ENCODE measurements around the gene AGAP1.
"Not testable (repeated sequence)": the region's sequence is repeated elsewhere in the genome, so short reads cannot be mapped to it uniquely, and the experiment has no call there.

AGAP1 gene

GRCh38 chr2:236083934-236084333, 590.1 kb downstream of the AGAP1 start:
- DNase-seq (ENCODE audit: low spot score in 2 of 2) (no peak), ATAC-seq (replicated peaks; ENCODE audit: extremely low read depth, poor library complexity, severe bottlenecking) (no peak)
- no peaks in the 10 kb centered on the region for H3K4me1 Mint-ChIP-seq
- H3K27me3 Mint-ChIP-seq = no peaks in the 10 kb centered on the region
- H3K27ac Mint-ChIP-seq (ENCODE audit: low read depth) = no peak overlapping the region
- no peaks in the 10 kb centered on the region for H3K9me3 Mint-ChIP-seq
- no peak overlapping the region for H3K4me3 Mint-ChIP-seq
- peaks cover 2% of the 10 kb centered on the region for H3K36me3 Mint-ChIP-seq (ENCODE audit: insufficient read depth)

GRCh38 chr2:236085211-236085610, 591.4 kb downstream of the AGAP1 start:
- ATAC-seq (replicated peaks; ENCODE audit: extremely low read depth, poor library complexity, severe bottlenecking) (no peak), DNase-seq (ENCODE audit: low spot score in 2 of 2) (no peak)
- Mint-ChIP-seq H3K36me3 (ENCODE audit: insufficient read depth) (peaks cover 3% of the 10 kb centered on the region), H3K27me3 (no peaks in the 10 kb centered on the region), H3K4me1 (no peaks in the 10 kb centered on the region), H3K27ac (ENCODE audit: low read depth) (no peak overlapping the region), H3K4me3 (no peak overlapping the region), H3K9me3 (no peaks in the 10 kb centered on the region)

- no peak overlapping the region for H3K27ac Mint-ChIP-seq (ENCODE audit: low read depth)
- H3K36me3 Mint-ChIP-seq (ENCODE audit: insufficient read depth) = peaks cover 3% of the 10 kb centered on the region
- DNase-seq (ENCODE audit: low spot score in 2 of 2) (no peak), ATAC-seq (replicated peaks; ENCODE audit: extremely low read depth, poor library complexity, severe bottlenecking) (no peak)
- no peaks in the 10 kb centered on the region for H3K27me3 Mint-ChIP-seq
- H3K4me1 Mint-ChIP-seq = no peaks in the 10 kb centered on the region
- H3K4me3 Mint-ChIP-seq = no peak overlapping the region
- no peaks in the 10 kb centered on the region for H3K9me3 Mint-ChIP-seq
Measured at GRCh38 chr2:236085647-236086046, 591.8 kb downstream of the AGAP1 start.

GRCh38 chr2:236086403-236086970, 592.6 kb downstream of the AGAP1 start:
- DNase-seq (ENCODE audit: low spot score in 2 of 2) (no peak), ATAC-seq (replicated peaks; ENCODE audit: extremely low read depth, poor library complexity, severe bottlenecking) (no peak)
- Mint-ChIP-seq H3K4me3 (no peak overlapping the region), H3K4me1 (no peaks in the 10 kb centered on the region), H3K27ac (ENCODE audit: low read depth) (no peak overlapping the region), H3K36me3 (ENCODE audit: insufficient read depth) (peaks cover 2% of the 10 kb centered on the region), H3K9me3 (no peaks in the 10 kb centered on the region), H3K27me3 (no peaks in the 10 kb centered on the region)

- no peak overlapping the region for H3K27ac Mint-ChIP-seq (ENCODE audit: low read depth)
Measured at GRCh38 chr2:236086971-236087465, 593.2 kb downstream of the AGAP1 start.

GRCh38 chr2:236088368-236089057, 594.7 kb downstream of the AGAP1 start:
- Mint-ChIP-seq H3K4me3 (no peak overlapping the region), H3K9me3 (no peaks in the 10 kb centered on the region)
- ATAC-seq (replicated peaks; ENCODE audit: extremely low read depth, poor library complexity, severe bottlenecking) = no peak

More at GRCh38 chr2:236086971-236087465, 593.2 kb downstream of the AGAP1 start:
- DNase-seq (ENCODE audit: low spot score in 2 of 2) (no peak), ATAC-seq (replicated peaks; ENCODE audit: extremely low read depth, poor library complexity, severe bottlenecking) (no peak)
- Mint-ChIP-seq H3K4me1 (no peaks in the 10 kb centered on the region), H3K27me3 (no peaks in the 10 kb centered on the region), H3K9me3 (no peaks in the 10 kb centered on the region), H3K4me3 (no peak overlapping the region), H3K36me3 (ENCODE audit: insufficient read depth) (peaks cover 2% of the 10 kb centered on the region)

GRCh38 chr2:236089271-236090026, 595.6 kb downstream of the AGAP1 start:
- DNase-seq (ENCODE audit: low spot score in 2 of 2) (no peak), ATAC-seq (replicated peaks; ENCODE audit: extremely low read depth, poor library complexity, severe bottlenecking) (no peak)
- Mint-ChIP-seq H3K4me3 (no peak overlapping the region), H3K27me3 (no peaks in the 10 kb centered on the region), H3K27ac (ENCODE audit: low read depth) (no peak overlapping the region), H3K36me3 (ENCODE audit: insufficient read depth) (peaks cover 2% of the 10 kb centered on the region), H3K4me1 (no peaks in the 10 kb centered on the region), H3K9me3 (no peaks in the 10 kb centered on the region)

More at GRCh38 chr2:236088368-236089057, 594.7 kb downstream of the AGAP1 start:
- H3K27me3 Mint-ChIP-seq = no peaks in the 10 kb centered on the region
- H3K4me1 Mint-ChIP-seq = no peaks in the 10 kb centered on the region
- H3K27ac Mint-ChIP-seq (ENCODE audit: low read depth) = no peak overlapping the region
- peaks cover 2% of the 10 kb centered on the region for H3K36me3 Mint-ChIP-seq (ENCODE audit: insufficient read depth)
- DNase-seq (ENCODE audit: low spot score in 2 of 2) = no peak

GRCh38 chr2:236090027-236090382, 596.2 kb downstream of the AGAP1 start:
- Mint-ChIP-seq H3K4me3 (no peak overlapping the region), H3K36me3 (ENCODE audit: insufficient read depth) (peaks cover 2% of the 10 kb centered on the region), H3K9me3 (no peaks in the 10 kb centered on the region), H3K27ac (ENCODE audit: low read depth) (no peak overlapping the region), H3K27me3 (no peaks in the 10 kb centered on the region), H3K4me1 (no peaks in the 10 kb centered on the region)
- DNase-seq (ENCODE audit: low spot score in 2 of 2) (no peak), ATAC-seq (replicated peaks; ENCODE audit: extremely low read depth, poor library complexity, severe bottlenecking) (no peak)

GRCh38 chr2:236090826-236091225, 597.0 kb downstream of the AGAP1 start:
- not testable (repeated sequence) for H3K36me3 Mint-ChIP-seq (ENCODE audit: insufficient read depth)

GRCh38 chr2:236092714-236093113, 598.9 kb downstream of the AGAP1 start:
- Mint-ChIP-seq H3K27me3 (no peaks in the 10 kb centered on the region), H3K4me1 (no peaks in the 10 kb centered on the region), H3K36me3 (ENCODE audit: insufficient read depth) (peaks cover 2% of the 10 kb centered on the region), H3K9me3 (no peaks in the 10 kb centered on the region), H3K4me3 (no peak overlapping the region), H3K27ac (ENCODE audit: low read depth) (no peak overlapping the region)
- DNase-seq (ENCODE audit: low spot score in 2 of 2) = no peak
- no peak for ATAC-seq (replicated peaks; ENCODE audit: extremely low read depth, poor library complexity, severe bottlenecking)

More at GRCh38 chr2:236090826-236091225, 597.0 kb downstream of the AGAP1 start:
- not testable (repeated sequence) for DNase-seq (ENCODE audit: low spot score in 2 of 2); ATAC-seq (replicated peaks; ENCODE audit: extremely low read depth, poor library complexity, severe bottlenecking); H3K4me1 Mint-ChIP-seq; H3K27ac Mint-ChIP-seq (ENCODE audit: low read depth); H3K4me3 Mint-ChIP-seq; H3K9me3 Mint-ChIP-seq; H3K27me3 Mint-ChIP-seq

- Mint-ChIP-seq H3K36me3 (ENCODE audit: insufficient read depth) (peaks cover 2% of the 10 kb centered on the region), H3K4me1 (no peaks in the 10 kb centered on the region), H3K27ac (ENCODE audit: low read depth) (no peak overlapping the region), H3K27me3 (no peaks in the 10 kb centered on the region), H3K9me3 (no peaks in the 10 kb centered on the region), H3K4me3 (no peak overlapping the region)
- no peak for ATAC-seq (replicated peaks; ENCODE audit: extremely low read depth, poor library complexity, severe bottlenecking)
- DNase-seq (ENCODE audit: low spot score in 2 of 2) = no peak
Measured at GRCh38 chr2:236093134-236093533, 599.3 kb downstream of the AGAP1 start.

- ATAC-seq (replicated peaks; ENCODE audit: extremely low read depth, poor library complexity, severe bottlenecking) (no peak), DNase-seq (ENCODE audit: low spot score in 2 of 2) (no peak)
- no peak overlapping the region for H3K4me3 Mint-ChIP-seq
- no peaks in the 10 kb centered on the region for H3K27me3 Mint-ChIP-seq
- no peaks in the 10 kb centered on the region for H3K9me3 Mint-ChIP-seq
- no peak overlapping the region for H3K27ac Mint-ChIP-seq (ENCODE audit: low read depth)
- H3K36me3 Mint-ChIP-seq (ENCODE audit: insufficient read depth) = no peaks in the 10 kb centered on the region
- no peaks in the 10 kb centered on the region for H3K4me1 Mint-ChIP-seq
Measured at GRCh38 chr2:236095504-236095903, 601.7 kb downstream of the AGAP1 start.
